ENCODE measurements around the gene SLIT3.

GRCh38 chr5:169081000-169081724 is 219.8 kb downstream of the SLIT3 start:
- TF ChIP-seq POLR2A (IDR thresholded peaks at IDR 0.05; ENCODE audit: low read length), result no peak
- no peak for TF ChIP-seq GATA1 (IDR thresholded peaks at IDR 0.05; ENCODE audit: low read depth, low read length)

Measured in erythroblast (primary cell).